HG03571 (cell line): ENCODE measurements around the gene GPALPP1.
"Not testable (repeated sequence)": the region's sequence is repeated elsewhere in the genome, so short reads cannot be mapped to it uniquely, and the experiment has no call there.

ENCODE experiments used
- ATAC-seq: cut with Tn5 transposase; IDR thresholded peaks from one replicate; pipeline ENCODE4 v1.9.1; 2021; ENCODE audit not compliant: unreplicated experiment

The GPALPP1 gene

DNA sequence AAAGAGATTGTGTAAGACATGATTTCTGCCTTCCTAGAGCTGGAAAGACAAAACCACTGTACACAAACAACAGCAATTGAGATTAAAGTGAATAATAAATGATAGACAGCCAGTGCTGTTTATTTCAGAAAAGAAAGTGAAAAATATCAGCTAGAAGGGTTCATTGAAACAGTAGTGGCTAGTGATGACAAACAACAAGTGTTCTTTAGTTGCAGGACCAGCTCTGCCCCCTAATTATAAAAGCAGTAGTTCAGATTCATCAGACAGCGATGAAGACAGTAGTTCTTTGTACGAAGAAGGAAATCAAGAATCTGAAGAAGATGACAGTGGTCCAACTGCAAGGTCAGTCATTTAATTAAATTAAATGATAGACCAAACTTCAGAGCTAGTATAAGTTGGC, 14.8 kb downstream of the GPALPP1 start:
- ATAC-seq, result no peak

DNA sequence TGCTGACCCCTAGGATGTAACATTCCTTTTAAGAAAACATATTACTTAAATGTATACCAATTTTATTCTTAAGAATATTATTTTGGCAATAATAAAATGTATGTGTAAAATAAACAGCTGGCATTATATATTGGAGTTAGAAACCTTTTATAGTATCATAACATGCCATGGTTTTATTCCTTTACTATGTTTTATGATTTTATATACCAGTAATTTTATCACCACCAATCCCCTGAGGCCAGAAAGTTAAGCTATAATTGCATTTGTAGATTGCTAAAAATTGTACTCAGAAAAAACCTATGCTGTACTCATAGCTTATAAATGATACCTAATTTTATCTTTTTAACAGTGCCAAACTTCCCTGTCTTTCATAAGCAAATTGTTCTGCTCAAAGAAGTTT, 17.9 kb downstream of the GPALPP1 start:
- no peak for ATAC-seq

DNA sequence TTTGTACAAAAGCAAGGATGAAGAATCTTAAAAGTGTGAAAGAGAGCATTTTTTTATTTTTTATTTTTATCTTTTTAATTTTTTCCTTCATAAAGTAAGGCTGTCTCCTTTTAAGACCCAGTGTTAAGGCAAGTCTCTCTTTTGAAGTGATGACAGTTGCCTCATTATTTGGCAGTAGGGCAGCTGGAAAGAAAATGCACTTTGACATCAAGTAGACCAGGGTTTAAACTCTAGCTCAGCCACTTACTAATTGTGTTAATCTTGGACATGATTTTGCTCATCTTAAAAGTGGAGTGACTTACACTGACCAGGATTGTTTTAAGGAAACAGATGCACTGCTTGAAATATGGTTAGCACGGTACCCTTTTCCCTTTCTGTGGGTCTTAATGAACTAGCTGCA, 18.5 kb downstream of the GPALPP1 start:
- ATAC-seq, result no peak

DNA sequence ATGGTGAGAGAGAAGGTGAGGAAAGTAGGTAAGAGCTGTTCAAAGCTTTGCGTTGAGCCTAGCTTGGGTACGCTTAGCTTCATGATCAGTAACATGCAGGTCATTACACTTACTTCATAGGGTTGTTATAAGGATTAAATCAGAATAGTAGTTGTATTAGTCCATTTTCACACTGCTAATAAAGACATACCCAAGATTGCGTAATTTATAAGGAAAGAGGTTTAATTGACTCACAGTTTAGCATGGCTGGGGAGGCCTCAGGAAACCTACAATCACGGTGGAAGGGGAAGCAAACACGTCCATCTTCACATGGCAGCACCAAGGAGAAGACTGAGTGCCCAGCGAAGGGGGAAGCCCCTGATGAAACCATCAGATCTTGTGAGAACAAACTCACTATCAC, 21.9 kb downstream of the GPALPP1 start:
- no peak for ATAC-seq

DNA sequence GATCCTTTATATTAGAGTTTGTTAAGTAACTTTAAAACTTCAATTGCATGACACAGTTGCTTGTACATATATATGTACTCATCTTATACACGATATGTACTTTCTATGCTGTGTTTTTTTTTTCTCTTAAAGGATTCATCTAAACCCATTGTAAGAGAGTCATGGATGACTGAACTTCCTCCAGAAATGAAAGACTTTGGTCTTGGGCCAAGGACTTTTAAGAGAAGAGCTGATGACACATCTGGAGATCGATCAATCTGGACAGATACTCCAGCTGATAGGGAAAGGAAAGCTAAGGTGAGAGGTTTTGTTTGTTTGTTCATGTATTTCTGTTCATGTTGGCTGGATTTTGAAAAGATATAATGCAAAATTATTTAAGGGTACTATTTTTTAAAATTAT, 26.0 kb downstream of the GPALPP1 start:
- ATAC-seq, result no peak

DNA sequence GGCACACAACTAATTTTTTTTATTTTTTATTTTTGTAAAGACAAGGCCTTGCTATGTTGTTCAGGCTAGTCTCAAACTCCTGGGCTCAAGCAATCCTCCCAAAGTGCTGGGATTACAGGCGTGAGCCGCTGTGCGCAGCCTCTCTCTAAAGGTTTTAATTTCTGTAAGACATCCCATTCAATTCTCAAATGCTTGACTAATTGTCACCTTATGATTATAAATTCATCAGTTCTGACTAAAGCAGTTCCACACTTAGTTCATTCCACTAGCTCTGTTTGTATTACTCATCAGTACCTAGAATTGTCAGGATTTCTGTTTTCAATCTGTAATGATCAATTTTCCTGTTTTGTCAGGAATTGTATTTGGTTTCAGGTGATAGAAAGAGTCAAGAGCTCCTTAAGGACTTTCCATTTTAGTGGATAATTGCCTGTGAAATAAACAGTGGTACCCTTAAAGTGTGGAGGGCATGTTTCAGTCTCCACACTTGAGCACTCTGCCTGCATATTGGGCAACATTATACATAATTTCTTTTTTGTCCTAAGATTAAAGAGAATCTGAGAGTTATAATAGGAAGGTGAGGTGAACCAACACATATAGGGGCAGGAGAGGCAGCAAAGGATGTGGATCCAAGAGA, 27.6 kb downstream of the GPALPP1 start:
- no peak for ATAC-seq

DNA sequence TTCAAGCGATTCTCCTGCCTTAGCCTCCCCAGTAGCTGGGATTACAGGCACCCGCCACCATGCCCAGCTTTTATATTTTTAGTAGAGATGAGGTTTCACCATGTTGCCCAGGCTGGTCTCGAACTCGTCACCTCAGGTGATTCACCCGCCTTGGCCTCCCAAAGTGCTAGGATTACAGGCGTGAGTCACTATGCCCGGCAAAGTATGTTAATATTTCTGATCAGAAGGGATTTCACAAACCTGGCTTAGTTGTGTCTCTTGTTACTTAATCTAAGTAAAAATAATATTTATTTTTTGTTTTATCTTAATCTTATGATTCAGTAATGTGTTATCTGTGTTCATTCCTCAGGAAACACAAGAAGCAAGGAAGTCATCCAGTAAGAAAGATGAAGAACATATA, 30.6 kb downstream of the GPALPP1 start:
- ATAC-seq, result not testable (repeated sequence)

DNA sequence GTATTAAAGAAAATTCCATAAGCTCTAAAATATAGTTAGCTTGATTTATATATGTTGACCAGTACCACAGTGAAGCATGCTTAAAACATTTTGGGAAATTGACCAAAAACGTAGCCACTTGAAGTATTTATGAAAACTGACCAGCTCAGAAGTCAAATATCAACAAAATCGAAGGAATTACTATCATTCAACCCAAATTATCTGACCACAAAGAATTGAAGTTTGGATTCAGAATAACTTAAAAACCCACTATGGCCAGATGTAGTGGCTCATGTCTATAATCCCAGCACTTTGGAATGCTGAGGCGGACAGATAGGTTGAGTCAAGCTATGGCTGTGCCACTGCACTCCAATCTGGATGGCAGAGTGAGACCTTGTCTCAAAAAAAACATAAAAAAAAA, 31.9 kb downstream of the GPALPP1 start:
- ATAC-seq, result no peak

DNA sequence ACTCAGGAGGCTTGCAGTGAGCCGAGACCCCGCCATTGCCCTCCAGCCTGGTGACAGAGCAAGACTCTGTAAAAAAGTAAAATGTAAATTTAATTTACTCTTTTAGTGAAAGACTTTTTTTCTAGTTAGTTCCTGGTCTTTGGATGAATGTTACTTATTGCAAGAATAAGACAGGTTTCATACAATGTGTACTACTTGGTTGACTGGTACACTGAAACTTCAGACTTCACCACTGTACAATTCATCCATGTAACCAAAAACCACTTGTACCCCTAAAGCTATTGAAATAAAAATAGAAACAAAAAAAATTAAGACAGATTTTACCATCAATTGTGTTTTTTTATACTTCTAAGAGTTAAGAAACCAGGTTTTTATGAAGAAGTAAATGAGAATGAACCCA, 35.5 kb downstream of the GPALPP1 start:
- no peak for ATAC-seq

DNA sequence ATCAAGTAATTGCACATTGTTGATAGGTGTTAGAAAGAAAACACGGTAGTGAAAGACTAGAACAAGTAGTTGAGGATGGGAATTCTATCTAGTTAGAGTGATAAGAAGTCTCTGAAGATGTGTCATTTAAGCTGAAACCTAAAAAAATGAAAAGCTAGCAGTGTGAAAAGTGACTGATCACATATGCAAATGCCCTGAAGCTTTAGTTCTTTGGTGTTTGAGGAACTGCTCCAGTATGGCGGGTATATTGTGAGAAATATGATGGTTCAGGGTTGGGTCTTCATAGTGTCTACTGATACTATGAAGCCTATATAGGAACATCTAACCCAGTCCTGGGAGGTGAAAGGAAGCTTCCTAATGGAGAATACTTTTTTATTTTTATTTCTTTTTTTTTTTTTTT, 45.0 kb downstream of the GPALPP1 start:
- no peak for ATAC-seq

DNA sequence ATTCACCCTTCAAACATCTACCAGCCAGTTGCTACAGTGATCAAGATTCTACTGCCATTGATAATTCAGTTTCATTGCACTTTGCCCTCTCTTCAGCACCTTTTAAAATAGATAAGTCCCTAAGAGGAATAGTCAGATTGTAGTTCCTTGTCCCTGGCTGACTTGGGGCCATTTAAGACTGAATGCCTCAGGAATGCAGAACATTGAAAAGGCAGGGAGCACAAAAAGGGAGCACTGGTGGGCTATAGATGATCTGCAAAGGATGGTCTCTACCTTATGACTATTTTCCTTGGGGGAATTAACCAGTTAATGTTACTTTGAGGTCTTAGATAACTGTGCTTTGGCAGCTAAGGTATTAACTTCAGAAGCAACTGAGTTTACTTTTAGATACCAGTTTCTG, 46.9 kb downstream of the GPALPP1 start:
- ATAC-seq, result no peak

DNA sequence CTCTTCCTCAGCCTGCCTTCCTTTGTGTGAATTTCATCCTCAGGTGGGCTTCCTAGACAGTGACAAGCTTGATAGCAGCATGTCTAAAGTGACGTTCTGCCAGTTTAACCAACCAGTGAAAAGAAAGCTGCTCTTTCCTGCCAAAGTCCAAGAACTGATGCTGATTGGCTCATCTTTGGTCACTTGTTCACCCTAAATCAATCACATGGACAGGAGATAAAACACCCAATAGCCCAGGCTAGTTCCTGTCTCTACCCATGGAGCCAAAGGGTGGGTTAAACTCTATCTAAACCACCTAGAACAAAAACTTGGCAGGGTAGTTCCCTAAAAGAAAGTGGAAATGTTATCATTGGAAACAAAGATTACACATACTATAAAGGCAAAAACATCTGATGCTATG, 50.8 kb downstream of the GPALPP1 start:
- ATAC-seq, result no peak

DNA sequence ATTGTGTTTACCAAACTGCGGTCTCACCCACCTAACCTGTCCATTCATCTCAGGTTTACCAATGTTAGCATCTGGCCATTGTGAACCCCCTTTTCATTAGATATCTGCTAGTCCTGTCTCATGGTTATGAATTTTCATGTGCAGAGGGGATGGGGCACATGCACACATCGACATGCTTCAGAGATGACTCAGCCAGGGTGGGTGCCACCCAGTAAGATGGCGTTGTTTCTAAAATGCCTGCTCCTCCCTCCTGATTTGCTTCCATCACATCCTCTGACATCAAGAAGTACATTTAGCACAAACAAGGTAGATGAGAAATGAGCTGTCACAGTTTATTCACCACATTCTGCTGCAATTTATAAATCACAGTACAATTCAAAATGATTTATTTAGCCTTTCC, 51.3 kb downstream of the GPALPP1 start:
- no peak for ATAC-seq

DNA sequence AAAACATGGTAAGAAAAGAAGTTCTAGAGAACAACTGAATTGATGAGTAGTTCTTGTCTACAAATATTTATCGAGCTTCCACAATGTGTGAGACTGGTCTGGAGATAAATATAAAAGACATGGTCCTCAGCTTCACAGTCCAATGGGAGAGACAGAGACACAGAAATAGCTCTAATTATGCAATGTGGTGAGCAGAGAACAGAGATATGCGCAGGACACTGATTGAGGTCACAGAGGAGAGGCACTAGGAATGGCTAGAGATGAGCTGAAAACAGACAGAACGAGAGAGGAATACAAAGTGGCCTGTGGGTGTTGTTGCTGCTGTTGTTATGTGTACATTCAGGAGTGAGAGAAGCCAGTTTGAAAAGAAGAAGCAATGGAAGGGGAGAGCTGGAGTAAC, 53.2 kb downstream of the GPALPP1 start:
- no peak for ATAC-seq

DNA sequence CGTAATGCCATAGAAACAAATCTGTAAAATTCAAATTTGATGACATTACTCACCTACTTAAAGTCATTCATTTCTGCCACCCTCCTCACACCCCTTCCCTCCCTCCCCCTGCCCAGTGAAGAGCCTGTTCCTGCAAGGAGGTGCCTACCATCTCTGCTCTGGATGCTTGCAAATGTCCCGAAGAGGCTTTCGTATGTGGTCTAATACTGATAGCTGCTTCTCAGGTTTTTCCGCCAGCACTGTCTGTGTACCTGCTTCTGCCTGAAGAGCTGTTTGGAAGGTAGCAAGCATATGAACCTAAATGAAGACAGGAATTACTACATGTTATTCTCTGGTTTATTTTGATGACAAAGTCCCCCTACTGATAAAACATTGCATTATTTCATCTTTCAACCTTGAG, 57.1 kb downstream of the GPALPP1 start:
- ATAC-seq, result no peak

DNA sequence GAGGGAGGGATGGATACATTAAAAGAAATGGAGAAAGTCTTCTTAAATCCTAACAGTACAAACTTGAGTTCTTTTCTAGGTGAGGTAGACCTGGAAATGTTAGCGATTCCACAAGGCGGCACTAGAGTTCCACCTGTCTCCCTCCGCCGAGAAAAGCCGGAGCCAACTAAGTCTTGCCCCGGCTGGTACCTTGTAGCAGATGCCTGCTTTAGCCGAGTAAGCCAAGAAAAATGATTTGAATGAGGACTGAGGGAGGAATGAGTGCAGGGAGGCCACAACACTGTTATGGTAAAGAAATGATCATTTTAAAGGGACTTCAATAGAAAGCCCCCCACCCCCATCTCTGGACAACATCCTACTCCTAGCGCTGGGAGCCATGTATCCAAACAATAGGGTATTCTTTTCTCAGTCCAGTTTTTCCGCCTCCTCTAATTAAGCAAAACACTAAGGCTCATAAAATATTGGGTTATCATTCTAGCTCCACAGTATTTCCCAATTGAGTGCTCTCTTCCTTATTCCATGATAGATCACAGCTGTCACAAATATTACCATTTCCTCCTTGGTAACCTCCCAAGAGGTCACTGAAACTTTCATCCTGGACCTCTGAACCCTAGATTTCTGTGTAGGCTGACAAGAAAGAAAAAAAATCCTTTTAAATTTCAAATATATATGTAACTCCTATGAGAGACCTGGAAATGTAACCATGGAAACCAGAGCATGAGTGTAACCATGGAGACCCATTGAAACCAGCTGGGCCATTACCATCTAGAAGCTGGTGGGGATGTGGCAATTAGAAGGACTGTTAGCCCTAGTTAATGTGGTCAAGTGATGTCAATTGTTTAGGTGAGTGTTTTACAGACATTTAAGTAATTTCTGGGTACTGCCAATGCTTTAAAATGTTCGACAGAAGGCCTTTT, 58.3 kb downstream of the GPALPP1 start:
- ATAC-seq, result no peak

DNA sequence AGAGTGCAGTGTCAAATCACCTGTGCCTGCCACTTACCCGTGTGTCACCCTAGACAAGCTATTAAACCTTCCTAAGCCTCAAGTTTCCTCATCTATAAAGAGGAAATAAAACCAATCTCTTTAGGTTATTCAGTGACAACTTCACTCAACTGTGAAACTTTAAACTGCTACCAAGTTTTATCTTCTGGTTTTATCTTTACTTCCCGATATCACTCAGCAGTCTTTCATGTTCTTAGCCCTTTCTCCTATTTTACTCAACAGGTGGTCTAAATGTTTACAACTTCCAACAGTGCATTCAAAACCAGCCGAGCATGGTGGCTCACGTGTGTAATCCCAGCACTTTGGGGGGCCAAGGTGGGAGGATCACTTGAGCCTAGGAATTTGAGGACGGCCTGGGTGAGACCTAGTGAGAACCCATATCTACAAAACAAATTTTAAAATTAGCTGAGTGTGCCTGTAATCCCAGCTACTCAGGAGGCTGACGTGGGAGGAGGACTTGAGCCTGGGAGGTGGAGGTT, 59.6 kb downstream of the GPALPP1 start:
- ATAC-seq, result no peak

DNA sequence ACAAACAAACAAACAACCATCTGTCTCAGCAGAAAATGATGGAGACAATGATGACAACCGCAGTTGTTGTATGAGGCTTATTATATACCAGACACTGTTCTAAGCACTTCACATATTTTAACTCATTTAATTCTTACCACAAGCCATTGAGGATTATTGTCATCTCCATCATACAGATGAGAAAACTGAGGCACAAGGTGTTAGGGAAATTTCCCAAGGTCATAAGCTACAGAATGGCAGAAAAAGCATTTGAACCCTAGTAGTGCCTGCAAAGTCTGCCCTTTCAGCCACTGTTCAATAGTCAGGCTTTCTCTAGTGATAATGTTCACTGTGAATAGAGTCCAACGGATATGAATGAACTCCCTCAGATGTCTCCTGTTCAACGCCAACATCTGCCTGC, 60.1 kb downstream of the GPALPP1 start:
- ATAC-seq, result no peak

DNA sequence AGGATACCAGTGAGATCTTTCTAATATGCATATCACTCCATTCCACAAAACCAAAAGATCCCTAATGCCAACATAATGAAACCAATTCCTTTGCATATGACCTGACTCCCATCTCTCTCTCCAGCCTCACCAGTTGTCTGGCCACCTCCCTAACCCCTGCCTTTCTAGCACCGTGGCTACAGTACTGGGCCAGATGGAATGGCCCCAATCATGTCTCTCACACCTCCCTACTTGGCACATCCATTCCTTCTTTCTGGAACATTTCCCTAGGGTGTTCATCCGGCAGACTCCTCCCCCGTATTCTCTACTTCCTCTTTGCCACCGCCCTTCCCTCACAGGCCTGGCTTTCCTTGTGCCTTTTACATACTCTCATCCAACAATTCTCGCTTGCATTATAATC, 62.0 kb downstream of the GPALPP1 start:
- ATAC-seq, result no peak

DNA sequence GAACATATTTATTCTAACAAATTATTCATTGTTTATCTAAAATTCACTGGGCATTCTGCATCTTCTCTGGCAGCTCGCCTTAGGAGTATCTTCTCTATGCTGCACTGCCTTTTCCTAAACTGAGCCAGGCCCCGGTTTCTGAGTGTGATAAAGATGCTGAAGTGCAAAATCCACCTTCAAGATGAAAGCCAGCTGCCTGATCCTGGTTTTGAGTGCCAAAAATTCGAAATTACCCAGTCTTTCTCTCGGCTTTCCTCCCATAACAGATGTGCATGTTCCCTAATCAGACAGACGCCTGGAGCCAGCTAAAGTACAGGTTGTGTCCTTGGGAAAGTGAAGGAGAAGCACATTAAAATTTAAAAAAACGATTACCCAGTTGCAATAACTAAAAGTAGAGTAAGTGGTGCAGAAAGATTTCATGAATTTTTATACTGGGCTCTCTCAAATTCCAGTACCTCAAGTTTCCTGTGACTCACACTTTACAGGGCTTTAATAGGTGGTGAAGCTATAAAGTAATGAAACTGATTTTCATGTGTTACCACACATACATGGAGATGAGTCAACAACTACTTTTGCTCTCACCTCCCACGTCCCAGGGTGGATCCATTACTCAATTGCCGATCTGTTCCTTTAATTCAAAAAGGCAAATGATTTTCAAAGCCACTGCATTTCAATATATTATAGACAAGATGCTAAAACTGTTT, 66.0 kb downstream of the GPALPP1 start:
- peak; percentile 49 for ATAC-seq

DNA sequence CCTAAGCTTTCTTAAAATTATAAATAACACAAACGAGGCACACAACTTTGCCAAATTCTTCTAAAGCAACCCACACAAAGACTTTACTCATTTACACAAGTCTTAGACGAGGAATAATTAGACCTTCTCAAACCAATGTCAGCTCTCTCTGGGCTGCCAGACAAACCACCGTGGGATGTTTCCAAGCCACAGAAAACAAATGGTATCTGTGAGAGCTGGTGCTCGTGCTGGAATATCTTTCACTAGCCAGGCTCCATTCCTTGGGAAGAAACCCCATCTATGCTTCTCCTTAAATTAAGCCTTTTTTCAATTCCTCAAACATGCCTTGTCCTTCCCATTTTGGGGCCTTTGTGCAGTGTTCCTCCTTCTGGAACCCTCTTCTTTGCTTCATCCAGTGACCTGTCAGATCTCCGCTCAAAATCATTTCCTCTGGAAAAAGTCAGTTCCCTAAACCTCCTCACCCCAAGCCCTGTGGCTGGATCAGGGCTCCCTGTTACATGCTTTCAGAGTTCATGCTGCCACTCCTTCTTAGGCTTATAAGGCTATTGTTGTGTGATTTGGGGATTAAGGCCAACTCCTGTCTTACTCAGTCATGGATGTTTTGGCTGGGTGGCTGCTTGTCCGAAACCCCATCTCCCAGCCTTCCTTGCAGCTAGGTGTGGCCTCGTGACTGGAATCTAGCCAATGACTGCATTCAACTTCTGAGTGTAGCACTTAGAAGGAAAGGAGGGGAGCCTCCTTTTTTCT, 66.7 kb downstream of the GPALPP1 start:
- no peak for ATAC-seq
